Astrocyte of the spinal cord (primary cell): ENCODE data around the gene PFN2.

Source experiments
- DNase-seq: peaks from one replicate; pipeline ENCODE4 v3.0.0; 2011; ENCODE audit warnings: low read depth, low spot score
- H3K4me3 ChIP-seq: 2 replicates; pipeline ENCODE4 v1.5.1; 2011; ENCODE audit warnings: low read depth, mild to moderate bottlenecking, low read length, moderate library complexity
- CTCF ChIP-seq: IDR thresholded peaks from 2 replicates; pipeline ENCODE4 v1.5.1; 2012; ENCODE audit warnings: low read depth, mild to moderate bottlenecking, low read length, inconsistent platforms
- in situ Hi-C: cut with HindIII; loops from 2 replicates; pipeline ENCODE4 v1.10.0; 2017; ENCODE audit warnings: low sequenced_read_pairs

PFN2 gene

GRCh38 chr3:149959443-149959842 is 11.3 kb downstream of the PFN2 start:
- H3K4me3 ChIP-seq, result no peak overlapping the region
- TF ChIP-seq CTCF, result no peak
- no peak for DNase-seq
- in situ Hi-C loops, result no loop called here

GRCh38 chr3:149958171-149958796 is 12.4 kb downstream of the PFN2 start:
- no peak for TF ChIP-seq CTCF
- no peak for DNase-seq
- H3K4me3 ChIP-seq, result no peak overlapping the region
- in situ Hi-C loops, result no loop called here

GRCh38 chr3:149957361-149958125 is 13.2 kb downstream of the PFN2 start:
- H3K4me3 ChIP-seq, result no peak overlapping the region
- no peak for TF ChIP-seq CTCF
- DNase-seq, result no peak
- in situ Hi-C loops, result no loop called here

- DNase-seq, result no peak
- H3K4me3 ChIP-seq, result no peak overlapping the region
- no peak for TF ChIP-seq CTCF
- in situ Hi-C loops, result no loop called here
Observed at GRCh38 chr3:149955449-149955848, 15.2 kb downstream of the PFN2 start.

DNA sequence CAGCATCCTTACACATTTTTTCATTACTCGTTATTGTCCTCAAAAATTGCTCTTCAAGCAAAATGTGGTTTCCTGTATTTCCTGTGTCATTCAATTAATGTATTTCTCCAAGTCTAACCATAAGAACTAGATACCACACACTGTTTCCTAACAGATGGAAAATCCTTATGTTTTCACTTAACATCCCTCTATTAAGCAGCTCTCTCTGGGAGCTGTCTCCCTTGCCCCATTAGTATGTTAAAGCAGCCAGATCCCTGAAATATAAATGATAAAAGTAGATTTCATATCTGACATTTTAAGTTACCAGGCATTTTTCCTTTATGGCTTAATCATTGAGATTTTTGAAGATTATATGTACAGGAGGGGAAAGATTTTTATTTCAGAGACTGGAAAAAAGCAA is 15.9 kb downstream of the PFN2 start:
- H3K4me3 ChIP-seq, result no peak overlapping the region
- in situ Hi-C loops, result no loop called here
- no peak for DNase-seq
- no peak for TF ChIP-seq CTCF

- in situ Hi-C loops, result no loop called here
- DNase-seq, result no peak
- H3K4me3 ChIP-seq, result no peak overlapping the region
- TF ChIP-seq CTCF, result no peak
Observed at GRCh38 chr3:149949181-149949580, 21.5 kb downstream of the PFN2 start.
